Neural progenitor cell (in vitro differentiated cells): ENCODE measurements around the gene NAA20. TPM values are rescaled to one million over a fixed set of nuclear protein-coding genes. Genes with fewer than 3 reads are reported as not detected.

Source experiments
- DNase-seq: peaks from one replicate; pipeline ENCODE4 v3.0.0-alpha.2; 2016; ENCODE audit warnings: low spot score
- H2AFZ ChIP-seq: fragments of 200-600 bp; sonication (generic); replicated peaks from 2 replicates; pipeline ENCODE4 v1.6.1; 2016; ENCODE audit warnings: antibody characterized with exemption
- H3F3A ChIP-seq: fragments of 200-600 bp; sonication (generic); 2 replicates; pipeline ENCODE4 v1.6.1; 2016; ENCODE audit warnings: antibody characterized with exemption, low read depth
- H3K27ac ChIP-seq: fragments of 200-600 bp; sonication (generic); 2 replicates; pipeline ENCODE4 v1.5.1; 2016; ENCODE audit warnings: mild to moderate bottlenecking
- H3K27me3 ChIP-seq: fragments of 200-600 bp; sonication (generic); 2 replicates; pipeline ENCODE4 v1.6.1; 2016; ENCODE audit warnings: mild to moderate bottlenecking, moderate library complexity
- H3K36me3 ChIP-seq: fragments of 200-600 bp; sonication (generic); 2 replicates; pipeline ENCODE4 v1.5.1; 2016
- H3K4me1 ChIP-seq: fragments of 200-600 bp; sonication (generic); 2 replicates; pipeline ENCODE4 v1.6.1; 2016; ENCODE audit warnings: mixed run types
- H3K4me2 ChIP-seq: fragments of 200-600 bp; sonication (generic); 2 replicates; pipeline ENCODE4 v1.6.1; 2016
- H3K4me3 ChIP-seq: fragments of 200-600 bp; sonication (generic); 2 replicates; pipeline ENCODE4 v1.5.1; 2016
- H3K79me2 ChIP-seq: fragments of 200-600 bp; sonication (generic); 2 replicates; pipeline ENCODE4 v1.6.1; 2016; ENCODE audit warnings: low read depth
- H3K9ac ChIP-seq: fragments of 200-600 bp; sonication (generic); 2 replicates; pipeline ENCODE4 v1.6.1; 2016
- H3K9me3 ChIP-seq: fragments of 200-600 bp; sonication (generic); 2 replicates; pipeline ENCODE4 v1.5.1; 2016; ENCODE audit warnings: low read depth
- H4K20me1 ChIP-seq: fragments of 200-600 bp; sonication (generic); 2 replicates; pipeline ENCODE4 v1.6.1; 2016; ENCODE audit warnings: low read depth
- H3K27ac Mint-ChIP-seq: 3 replicates; pipeline ENCODE4 v1.8.0; 2021; ENCODE audit warnings: mixed read lengths
- H3K27me3 Mint-ChIP-seq: 2 replicates; pipeline ENCODE4 v1.8.0; 2022; ENCODE audit warnings: low read depth, mild to moderate bottlenecking, inconsistent platforms, moderate library complexity, mixed read lengths; ENCODE audit not compliant: insufficient read depth
- H3K36me3 Mint-ChIP-seq: 3 replicates; pipeline ENCODE4 v1.8.0; 2021; ENCODE audit warnings: mixed read lengths
- H3K4me1 Mint-ChIP-seq: 3 replicates; pipeline ENCODE4 v1.8.0; 2021; ENCODE audit warnings: mixed read lengths
- H3K4me3 Mint-ChIP-seq: 3 replicates; pipeline ENCODE4 v1.8.0; 2021; ENCODE audit warnings: mild to moderate bottlenecking, moderate library complexity, mixed read lengths
- H3K9me3 Mint-ChIP-seq: 3 replicates; pipeline ENCODE4 v1.8.0; 2020; ENCODE audit warnings: mixed read lengths
- CTCF ChIP-seq: fragments of 200-600 bp; sonication (generic); IDR thresholded peaks from 2 replicates; pipeline ENCODE4 v1.5.1; 2017; ENCODE audit warnings: antibody characterized with exemption, mild to moderate bottlenecking
- EZH2 ChIP-seq: fragments of 200-600 bp; sonication (generic); IDR thresholded peaks from 2 replicates; pipeline ENCODE4 v1.6.1; 2017; ENCODE audit warnings: antibody characterized with exemption, mild to moderate bottlenecking, moderate library complexity
- EZH2phosphoT487 ChIP-seq: fragments of 200-600 bp; sonication (generic); IDR thresholded peaks from 2 replicates; pipeline ENCODE4 v1.6.1; 2017; ENCODE audit warnings: antibody characterized with exemption
- total RNA-seq: library from RNA; depleted of rRNA; stranded (reverse); fragments of >200 nt; gene quantifications from 2 replicates; pipeline ENCODE4 v1.2.3, GENCODE V29; 2015; ENCODE audit warnings: low replicate concordance

Gene NAA20
- total RNA-seq, 1 donor from 2014 or later: 39.9 TPM

GRCh38 chr20:20022498-20022897 is 5.3 kb downstream of the NAA20 start:
- Mint-ChIP-seq H3K4me1 (peaks cover 12% of the 10 kb centered on the region), H3K27me3 (no peaks in the 10 kb centered on the region), H3K9me3 (no peaks in the 10 kb centered on the region), H3K27ac (no peak overlapping the region), H3K36me3 (peaks cover 2% of the 10 kb centered on the region), H3K4me3 (no peak overlapping the region)
- Histone ChIP-seq H3K36me3 (no peaks in the 10 kb centered on the region), H3K9me3 (no peaks in the 10 kb centered on the region), H4K20me1 (peaks cover 21% of the 10 kb centered on the region), H2AFZ (no peak overlapping the region), H3K9ac (no peak overlapping the region), H3F3A (peaks cover 3% of the 10 kb centered on the region), H3K79me2 (peaks cover 74% of the 10 kb centered on the region), H3K27ac (no peak overlapping the region), H3K4me1 (peaks cover 7% of the 10 kb centered on the region), H3K4me3 (no peak overlapping the region), H3K4me2 (no peak overlapping the region), H3K27me3 (no peaks in the 10 kb centered on the region)
- no peak for DNase-seq
- TF ChIP-seq CTCF (no peak), EZH2 (no peak), EZH2phosphoT487 (no peak)

- H3K9me3 ChIP-seq: no peaks in the 10 kb centered on the region
- no peak overlapping the region for H3K27ac Mint-ChIP-seq
- H3K27ac ChIP-seq: no peak overlapping the region
- no peaks in the 10 kb centered on the region for H3K36me3 ChIP-seq
- no peaks in the 10 kb centered on the region for H3K9me3 Mint-ChIP-seq
- no peak overlapping the region for H3K4me3 ChIP-seq
- H3K4me1 Mint-ChIP-seq: peaks cover 9% of the 10 kb centered on the region
- H3K27me3 Mint-ChIP-seq: no peaks in the 10 kb centered on the region
- peaks cover 13% of the 10 kb centered on the region for H4K20me1 ChIP-seq
- no peaks in the 10 kb centered on the region for H3K27me3 ChIP-seq
- DNase-seq: no peak
- peaks cover 65% of the 10 kb centered on the region for H3K79me2 ChIP-seq
- no peak for TF ChIP-seq CTCF
- no peak for TF ChIP-seq EZH2phosphoT487
- TF ChIP-seq EZH2: no peak
- no peak overlapping the region for H3K4me3 Mint-ChIP-seq
- no peaks in the 10 kb centered on the region for H3F3A ChIP-seq
- no peak overlapping the region for H2AFZ ChIP-seq
- H3K4me1 ChIP-seq: peaks cover under 1% of the 10 kb centered on the region
- no peak overlapping the region for H3K4me2 ChIP-seq
- H3K9ac ChIP-seq: no peak overlapping the region
- H3K36me3 Mint-ChIP-seq: peaks cover 2% of the 10 kb centered on the region
Measured at GRCh38 chr20:20023395-20023794, 6.2 kb downstream of the NAA20 start.

GRCh38 chr20:20024942-20025341 is 7.8 kb downstream of the NAA20 start:
- Histone ChIP-seq H3K27me3 (no peaks in the 10 kb centered on the region), H3K4me2 (no peak overlapping the region), H3K27ac (no peak overlapping the region), H4K20me1 (peaks cover 9% of the 10 kb centered on the region), H3K79me2 (peaks cover 50% of the 10 kb centered on the region), H3K9me3 (no peaks in the 10 kb centered on the region), H3K36me3 (no peaks in the 10 kb centered on the region), H3K9ac (no peak overlapping the region), H2AFZ (no peak overlapping the region), H3F3A (no peaks in the 10 kb centered on the region), H3K4me3 (no peak overlapping the region), H3K4me1 (no peaks in the 10 kb centered on the region)
- Mint-ChIP-seq H3K27ac (no peak overlapping the region), H3K4me1 (peaks cover 2% of the 10 kb centered on the region), H3K36me3 (peaks cover 2% of the 10 kb centered on the region), H3K4me3 (no peak overlapping the region), H3K9me3 (no peaks in the 10 kb centered on the region), H3K27me3 (no peaks in the 10 kb centered on the region)
- TF ChIP-seq EZH2 (no peak), CTCF (no peak), EZH2phosphoT487 (no peak)
- no peak for DNase-seq
